ENCODE data around the gene ACP6.
A peak's percentile ranks its signal among the peaks of the same experiment; 100 is the strongest.
"Not testable (repeated sequence)": the region's sequence is repeated elsewhere in the genome, so short reads cannot be mapped to it uniquely, and the experiment has no call there.

Gene ACP6

DNA sequence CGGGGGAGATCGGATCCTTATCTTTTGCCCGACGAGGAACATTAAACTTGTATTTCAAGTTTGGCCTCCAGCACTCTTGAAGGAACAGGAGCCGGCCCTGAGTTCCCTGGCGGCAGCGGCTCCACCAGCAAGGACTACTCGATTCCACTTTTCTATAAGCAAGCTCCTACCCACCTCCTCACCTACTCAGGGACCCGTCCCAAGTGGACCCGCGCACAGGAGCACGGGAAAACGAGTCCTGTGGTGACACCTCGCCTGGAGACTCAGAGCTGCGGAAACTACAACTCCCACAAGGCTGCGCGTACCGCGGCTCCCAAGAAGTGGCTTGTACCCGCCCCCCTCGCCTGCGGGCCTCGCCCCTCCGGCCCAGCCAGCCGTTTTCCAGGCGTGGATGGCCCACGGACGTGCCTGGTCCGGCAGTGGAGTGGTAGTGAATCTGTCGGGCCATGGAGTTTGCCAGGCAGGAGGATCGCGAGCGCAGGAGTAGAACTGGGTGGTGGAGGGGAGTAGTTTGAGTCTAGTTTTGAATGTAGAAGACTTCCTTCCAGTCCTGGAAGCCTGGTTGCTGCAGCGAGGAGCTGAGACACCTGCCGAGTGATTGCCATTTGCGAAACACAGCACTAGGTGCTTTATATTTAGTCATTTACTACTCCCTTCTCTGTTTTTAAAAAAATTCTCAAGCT, at the start of gene ACP6:
Gene ACP6 (minus strand): TSS at position 206 of the 683 bp plus-strand sequence. CDS start 476 bp downstream, outside the sequence.
- peak; percentile 83 for DNase-seq (ENCODE audit: low read depth in 2 of 2)

DNA sequence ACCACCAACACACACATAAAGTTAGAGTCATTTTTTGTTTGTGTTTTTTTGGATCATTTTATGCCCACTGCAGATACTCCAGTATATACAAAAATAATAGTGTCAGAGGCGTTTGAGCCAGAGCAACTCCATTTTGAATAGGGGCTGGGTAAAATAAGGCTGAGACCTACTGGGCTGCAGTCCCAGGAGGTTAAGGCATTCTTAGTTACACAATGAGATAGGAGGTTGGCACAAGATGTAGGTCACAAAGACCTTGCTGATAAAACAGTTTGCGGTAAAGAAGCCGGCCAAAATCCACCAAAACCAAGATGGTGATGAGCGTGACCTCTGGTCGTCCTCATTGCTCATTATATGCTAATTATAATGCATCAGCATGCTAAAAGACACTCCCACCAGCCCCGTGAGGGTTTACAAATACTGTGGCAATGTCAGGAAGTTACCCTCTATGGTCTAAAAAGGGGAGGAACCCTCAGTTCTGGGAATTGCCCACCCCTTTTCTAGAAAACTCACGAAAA, 49.4 kb upstream of the ACP6 start:
- no peak for DNase-seq (ENCODE audit: low read depth in 2 of 2)

DNA sequence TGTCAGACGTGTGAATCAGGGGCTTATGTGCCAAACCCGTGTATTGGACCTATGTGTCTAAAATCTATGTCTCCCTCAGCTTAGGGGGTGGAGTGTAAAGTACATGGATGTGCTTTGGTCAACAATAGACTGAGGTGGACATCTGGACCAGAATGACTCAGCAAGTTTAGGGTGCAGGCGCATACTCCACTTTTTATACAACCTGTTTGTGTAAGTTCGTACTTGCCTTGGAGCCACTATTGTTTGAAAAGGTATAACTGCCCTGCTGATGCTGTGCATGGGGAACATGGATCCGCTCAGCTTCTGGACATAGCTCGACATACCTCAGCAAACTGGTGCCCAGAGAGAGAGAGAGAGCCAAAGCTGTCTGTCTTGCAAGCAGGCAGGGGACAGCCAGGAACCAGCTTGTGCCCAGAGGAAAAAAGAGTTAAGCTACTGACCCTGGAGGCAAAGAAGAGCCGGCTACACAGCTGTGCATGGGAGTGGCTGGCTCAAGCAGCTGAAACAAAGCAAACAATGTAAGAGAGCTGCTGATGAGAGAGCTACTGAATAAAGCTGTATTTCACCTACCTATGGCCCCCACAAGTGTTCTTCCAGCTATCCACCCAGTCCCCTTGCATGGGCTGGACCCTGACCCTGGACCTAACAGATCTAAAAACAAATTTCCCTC, 48.8 kb upstream of the ACP6 start:
- DNase-seq (ENCODE audit: low read depth in 2 of 2), result no peak

DNA sequence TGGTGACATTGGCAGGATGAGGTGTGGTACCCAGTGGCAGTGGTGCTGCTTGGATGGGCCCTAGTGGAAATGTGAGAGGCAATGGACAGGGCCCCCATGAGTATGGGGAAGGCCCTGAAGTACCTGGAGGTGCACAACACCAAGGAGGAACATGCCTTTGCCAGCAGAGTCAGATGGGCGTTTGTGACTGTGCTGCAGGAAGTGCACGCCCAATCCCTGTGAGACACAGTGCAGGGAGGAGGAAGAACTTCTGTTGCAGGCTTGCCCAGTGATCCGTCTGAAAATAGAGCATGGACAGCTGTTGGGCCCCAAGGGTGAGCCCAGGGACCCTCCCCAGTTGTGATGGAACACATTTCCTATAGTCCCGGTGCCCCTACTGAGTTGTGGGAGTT, 47.4 kb upstream of the ACP6 start:
- no peak for DNase-seq (ENCODE audit: low read depth in 2 of 2)

DNA sequence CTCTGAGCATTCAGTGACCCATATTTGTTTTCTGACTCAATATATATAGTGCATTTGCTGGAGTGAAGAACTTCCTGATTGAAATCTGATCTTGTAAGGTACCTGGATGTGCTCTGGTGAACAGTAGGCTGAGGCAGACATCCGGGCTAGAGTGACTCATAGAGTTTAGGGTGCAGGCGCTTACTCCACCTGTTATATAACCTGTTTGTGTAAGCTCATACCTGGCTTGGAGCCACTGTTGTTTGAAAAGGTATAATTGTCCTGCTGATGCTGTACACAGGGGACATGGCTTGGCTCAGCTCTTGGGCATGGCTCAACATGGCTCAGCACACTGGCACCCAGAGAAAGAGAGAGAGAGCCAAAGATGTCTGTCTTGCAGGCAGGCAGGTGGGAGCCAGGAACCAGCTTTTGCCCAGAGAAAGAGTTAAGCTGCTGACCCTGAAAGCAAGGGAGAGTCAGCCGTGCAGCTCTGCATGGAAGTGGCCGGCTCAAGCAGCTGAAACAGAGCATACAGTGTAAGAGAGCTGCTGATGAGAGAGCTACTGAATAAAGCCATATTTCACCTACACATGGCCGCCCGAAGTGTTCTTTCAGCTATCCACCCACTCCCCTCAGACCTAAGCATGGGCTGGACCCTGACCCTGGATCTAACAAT, 46.9 kb upstream of the ACP6 start:
- DNase-seq (ENCODE audit: low read depth in 2 of 2), result no peak

DNA sequence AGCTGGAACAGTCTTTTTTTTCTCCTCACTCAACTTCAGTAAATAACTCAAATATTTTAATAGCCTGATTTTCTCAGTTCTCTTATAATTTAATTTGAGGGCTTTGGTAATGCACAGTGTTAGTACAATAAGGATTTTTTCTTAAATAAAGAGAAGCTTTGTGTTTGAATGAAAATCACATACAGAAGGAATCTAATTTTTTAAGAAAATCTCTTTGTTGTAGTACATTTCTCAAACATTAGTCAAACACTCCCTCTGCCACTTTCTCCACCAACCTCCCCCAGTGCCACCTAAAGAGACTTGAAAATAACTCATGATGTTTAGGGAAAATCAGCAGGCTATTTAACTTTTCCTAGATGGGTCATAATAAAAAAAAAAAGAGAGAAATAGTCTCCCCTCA, 42.3 kb upstream of the ACP6 start:
- DNase-seq (ENCODE audit: low read depth in 2 of 2), result no peak

DNA sequence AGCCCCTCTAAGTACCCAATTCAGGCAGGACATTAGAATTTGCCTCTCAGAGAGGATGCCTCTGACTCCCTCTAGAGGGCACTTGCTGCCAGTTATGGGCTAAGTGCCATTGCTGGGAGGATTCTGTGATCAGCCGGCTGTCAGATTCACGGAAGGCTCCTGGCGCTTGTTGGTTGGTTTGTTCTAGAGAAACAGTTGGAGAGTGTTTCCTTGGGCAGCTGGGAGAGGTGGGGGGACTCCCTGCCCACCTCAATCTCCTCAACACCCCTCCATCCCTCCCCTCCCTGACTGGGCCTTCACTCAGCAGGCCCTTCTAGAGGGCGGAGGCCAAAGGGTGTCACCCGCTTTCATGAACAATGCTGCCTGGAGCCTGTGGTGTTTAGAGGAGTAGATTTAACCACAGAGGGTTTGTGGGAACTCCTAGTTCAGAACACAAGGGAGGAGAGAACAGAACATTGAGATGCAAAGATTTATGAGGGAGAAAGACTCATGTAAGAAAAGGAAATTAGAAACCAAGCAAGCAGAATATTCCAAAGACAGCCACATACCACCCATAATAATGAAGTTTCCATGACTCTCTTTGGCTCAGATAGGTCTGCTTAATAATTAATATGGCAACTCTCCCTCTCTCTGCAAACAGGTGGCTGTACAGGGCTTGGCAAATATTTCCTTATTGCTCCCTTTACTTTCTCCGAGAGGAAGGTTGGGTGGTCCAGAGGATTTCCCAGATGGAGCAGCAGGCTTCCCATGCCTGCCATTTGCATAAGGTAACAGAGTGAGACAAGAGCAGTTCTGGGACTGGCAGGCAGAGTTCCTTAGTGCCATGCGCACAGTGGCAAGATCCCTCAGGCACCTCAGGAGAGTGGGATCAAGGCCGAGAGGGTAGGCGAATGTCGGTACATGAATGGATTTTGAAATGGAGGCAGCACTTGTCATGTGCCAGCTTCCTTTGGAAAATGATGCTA, 30.0 kb upstream of the ACP6 start:
- DNase-seq (ENCODE audit: low read depth in 2 of 2), result peak; percentile 21 to 36

DNA sequence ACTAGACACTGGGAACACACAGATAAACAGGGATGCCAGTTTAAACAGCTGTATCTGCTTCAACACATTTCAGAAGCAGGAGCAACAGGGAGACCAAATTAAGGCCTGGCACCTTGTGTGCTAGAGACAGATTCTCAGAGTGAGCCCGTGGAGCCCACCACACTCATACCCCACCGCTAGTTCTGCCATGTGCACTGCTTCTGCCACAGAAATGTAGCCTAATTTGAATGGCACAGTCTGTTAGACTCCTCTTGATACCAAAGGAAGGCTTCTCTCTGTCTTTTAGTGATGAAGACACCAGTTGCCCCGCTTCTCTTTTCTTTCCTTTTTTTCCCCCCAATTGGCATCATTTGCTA, 29.3 kb upstream of the ACP6 start:
- no peak for DNase-seq (ENCODE audit: low read depth in 2 of 2)

DNA sequence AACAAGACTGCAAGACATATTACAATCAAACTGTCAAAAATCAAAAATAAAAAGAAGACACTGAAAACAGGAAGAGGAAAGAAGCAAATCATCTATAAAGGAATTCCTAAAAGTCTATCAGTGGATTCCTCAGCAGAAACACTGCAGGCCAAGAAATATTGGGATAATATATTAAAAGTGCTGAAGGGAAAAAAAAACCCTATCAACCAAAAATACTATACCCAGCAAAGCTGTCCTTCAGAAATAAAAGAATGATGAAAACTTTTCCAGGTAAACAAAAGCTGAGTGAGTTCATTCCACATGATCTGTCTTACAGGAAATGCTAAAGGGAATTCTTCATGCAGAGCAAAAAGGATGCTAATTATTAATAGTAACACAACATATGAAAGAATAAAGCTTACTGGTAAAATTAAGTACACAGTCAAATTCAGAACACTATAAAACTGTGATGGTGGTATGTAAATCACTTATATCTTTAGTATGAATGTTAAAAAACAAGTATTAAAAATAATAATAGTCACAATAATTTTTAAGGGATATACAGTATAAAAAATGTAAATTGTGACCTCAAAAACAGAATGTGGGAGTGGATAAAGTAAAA, 12.9 kb upstream of the ACP6 start:
- no peak for DNase-seq (ENCODE audit: low read depth in 2 of 2)

DNA sequence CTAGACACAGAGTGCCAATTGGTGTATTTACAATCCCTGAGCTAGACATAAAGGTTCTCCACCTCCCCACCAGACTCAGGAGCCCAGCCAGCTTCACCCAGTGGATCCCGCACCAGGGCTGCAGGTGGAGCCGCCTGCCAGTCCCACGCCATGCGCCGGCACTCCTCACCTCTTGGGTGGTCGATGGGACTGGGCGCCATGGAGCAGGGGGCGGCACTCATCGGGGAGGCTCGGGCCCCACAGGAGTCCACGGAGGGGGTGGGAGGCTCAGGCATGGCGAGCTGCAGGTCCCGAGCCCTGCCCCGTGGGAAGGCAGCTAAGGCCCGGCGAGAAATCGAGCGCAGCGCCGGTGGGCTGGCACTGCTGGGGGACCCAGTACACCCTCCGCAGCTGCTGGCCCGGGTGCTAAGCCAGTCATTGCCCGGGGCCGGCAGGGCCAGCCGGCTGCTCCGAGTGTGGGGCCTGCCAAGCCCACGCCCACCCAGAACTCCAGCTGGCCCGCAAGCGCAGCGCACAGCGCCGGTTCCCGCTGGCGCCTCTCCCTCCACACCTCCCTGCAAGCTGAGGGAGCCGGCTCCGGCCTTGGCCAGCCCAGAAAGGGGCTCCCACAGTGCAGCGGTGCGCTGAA, 10.4 kb upstream of the ACP6 start:
- not testable (repeated sequence) for DNase-seq (ENCODE audit: low read depth in 2 of 2)

DNA sequence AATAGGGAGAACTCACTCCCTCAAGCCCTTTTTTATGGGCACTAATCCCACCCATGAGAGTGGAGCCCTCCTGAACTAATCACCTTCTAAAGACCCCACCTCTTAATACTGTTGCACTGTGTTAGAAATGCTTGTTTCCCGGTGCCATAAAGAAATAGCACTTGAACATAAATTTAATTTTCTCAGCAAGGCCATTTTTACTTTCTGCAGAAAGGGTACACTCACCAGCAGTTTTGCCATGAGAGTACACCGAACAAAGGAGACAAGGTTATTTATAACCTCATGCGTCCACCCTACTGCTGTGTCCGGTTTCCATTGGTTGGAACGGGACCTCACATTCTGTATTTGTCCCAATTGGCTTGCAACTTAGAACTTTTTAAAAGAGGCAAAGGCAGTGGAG, 7.4 kb upstream of the ACP6 start:
- DNase-seq (ENCODE audit: low read depth in 2 of 2), result not testable (repeated sequence)

DNA sequence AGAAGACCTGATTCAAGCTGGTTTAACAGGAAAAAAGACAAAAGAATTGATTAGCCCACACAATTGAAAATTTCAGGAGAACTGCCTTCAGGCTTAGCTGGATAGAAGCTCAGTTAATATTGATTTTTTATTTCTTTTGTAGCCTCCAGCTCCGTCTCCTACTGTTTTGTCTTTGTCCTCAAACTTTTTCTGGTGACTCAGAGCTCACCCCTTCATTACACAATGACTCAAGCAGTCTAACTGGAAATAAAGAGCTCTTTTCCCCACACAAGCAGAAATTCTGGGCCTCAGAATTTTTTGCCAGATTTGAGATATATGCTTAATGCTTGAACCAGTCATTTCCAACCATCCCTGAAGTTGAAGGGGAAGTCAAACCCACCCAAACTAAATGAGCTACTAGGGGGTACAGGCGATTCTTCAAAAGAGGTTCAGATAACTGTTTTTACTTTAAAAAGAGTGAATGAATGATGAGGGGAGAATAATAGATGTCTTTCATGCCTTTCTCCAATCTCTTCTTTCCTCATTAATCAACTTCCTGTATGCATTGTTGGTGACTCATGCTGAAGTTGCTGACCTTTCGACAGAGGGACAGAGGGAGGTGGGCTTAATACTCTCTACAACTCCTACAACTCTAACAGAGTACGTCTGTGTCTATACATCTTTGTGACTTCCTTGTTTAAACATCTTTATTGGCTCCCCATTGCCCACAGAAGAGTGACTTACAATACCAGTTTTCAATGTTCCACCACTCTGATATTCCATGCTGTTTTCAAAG, 6.2 kb upstream of the ACP6 start:
- DNase-seq (ENCODE audit: low read depth in 2 of 2), result no peak

DNA sequence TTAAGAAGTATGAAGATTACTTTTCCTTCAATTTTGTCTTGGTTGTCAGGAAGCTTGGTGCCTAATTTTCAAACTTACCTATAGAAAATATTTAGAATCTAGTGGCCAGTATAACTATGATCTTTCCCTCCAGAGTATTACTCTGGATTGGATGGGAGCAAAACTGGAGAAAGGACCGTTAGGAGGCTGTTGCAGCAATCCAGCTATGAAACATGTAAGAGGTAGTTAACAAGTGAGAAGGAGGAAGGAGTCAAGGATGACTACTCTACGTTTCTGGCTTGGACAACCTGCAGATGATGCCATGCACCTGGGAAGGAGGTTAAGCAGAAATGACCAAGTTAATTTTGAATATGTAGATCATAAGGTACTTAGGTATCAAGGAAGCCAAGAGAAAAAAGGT, 3.5 kb upstream of the ACP6 start:
- DNase-seq (ENCODE audit: low read depth in 2 of 2), result no peak

DNA sequence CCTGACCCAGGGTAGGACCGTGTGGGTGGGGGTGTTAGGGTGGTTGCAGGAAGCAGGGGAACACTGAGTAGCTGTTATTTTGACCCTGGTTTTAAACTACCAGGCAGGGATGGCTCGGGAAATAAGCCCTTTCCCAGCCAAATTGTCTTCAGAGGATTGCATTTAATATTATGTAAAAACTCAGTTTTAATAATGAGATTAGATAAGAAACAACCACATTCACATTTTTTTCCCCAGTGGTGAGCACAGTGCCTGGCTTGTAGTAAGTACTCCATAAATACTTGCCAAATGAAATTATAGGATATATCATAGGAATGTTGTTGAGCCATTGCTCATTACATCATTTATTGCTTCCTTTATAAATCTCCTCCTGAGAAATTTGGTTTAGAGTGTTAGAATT, 3.1 kb upstream of the ACP6 start:
- DNase-seq (ENCODE audit: low read depth in 2 of 2), result no peak

DNA sequence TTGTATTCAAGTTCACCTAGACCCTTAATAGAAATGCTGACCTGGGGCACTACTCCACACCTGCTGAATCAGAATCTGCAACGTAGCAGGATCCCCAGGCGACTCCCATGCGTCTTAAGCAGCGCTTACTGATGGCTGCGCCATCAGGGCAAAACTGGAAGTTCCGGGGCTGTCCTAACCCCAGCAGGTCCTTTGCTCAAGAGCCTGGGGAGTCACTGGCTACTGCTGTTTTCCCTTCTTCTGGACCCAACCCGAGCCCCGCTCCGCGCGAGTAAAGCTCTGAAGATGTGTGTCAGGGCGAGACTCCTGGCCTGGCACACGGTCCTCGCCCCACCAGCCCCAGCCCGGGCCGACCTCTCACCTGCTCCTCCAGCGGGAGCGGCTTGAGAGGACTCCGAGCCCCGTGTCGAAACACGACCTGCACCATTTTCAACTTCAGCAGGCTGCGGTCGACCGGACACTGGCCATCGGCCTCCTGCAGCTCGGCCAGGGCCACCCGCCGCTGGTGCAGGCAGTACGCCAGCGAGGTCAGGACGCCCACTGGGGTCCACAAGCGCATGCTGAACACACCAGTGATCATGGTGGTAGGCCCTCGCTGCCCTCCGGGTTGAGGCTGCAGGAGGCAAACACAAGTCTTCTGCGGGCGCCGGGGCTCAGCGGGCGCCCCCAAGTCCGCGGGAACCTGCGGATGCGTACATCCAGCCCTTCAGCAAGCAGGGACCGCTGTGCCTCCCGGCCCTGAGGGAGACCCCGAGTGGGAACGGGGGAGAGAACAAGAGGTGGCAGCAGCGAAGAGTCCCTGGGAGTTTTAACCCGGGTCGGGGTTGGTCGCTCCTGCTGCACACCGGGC, 630 bp downstream of the ACP6 start:
- peak; percentile 16 to 23 for DNase-seq (ENCODE audit: low read depth in 2 of 2)

DNA sequence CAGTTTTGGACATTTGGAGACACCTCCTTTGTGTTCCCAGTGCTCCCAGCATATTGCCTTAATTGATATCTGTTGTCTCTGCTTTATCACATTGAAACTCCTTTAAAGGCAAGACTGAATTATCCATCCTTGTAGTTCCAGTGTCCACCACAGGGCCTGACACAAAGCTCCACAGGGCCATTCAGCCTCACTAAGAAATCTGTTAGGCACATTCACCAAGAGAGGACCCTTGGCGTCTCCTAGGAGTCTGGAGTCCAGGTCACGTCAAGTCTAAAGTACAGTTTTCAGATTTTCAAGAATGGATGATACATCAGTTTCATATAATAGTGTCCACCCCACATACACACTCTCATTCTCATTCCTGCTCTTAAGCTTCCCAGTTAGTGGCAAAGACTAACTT, 4.8 kb downstream of the ACP6 start:
- DNase-seq (ENCODE audit: low read depth in 2 of 2), result no peak

DNA sequence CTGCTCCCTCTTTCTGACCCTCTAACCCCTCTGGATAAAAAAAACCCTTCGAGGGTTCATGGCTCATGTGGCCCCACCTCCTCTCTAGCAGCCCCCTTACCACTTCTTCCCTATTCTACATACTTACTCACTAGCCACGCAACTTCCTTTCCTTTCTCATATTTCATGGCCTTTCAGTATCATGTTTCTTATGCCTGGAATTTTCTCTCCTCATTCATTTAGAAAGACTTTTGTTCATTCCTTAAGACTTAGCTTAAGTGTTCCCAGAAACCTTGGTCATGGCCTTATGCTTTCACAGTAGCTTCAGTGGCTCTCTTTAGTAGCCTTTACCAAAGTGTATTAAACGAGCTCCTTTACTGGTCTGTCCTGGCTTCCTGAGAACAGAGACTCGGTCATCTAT, 6.1 kb downstream of the ACP6 start:
- no peak for DNase-seq (ENCODE audit: low read depth in 2 of 2)

DNA sequence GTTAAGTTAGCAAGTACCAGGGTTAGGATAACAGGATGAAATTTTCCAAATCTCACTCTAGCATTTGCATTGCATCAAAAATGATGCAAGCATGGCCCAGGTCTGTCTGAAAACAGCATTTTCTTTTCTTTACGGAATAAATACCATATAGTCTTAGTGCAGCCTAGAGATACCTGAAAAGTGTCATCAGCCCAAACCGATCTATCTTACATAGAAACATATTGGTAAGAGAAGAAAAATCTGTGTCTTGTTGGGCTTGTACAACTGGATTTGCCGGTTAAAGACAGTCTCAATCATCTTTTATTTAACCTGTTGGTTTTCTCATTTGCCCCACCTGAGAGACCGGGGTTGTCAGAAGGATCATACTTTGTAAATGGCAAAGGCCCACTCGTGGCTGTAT, 15.8 kb downstream of the ACP6 start:
- no peak for DNase-seq (ENCODE audit: low read depth in 2 of 2)

DNA sequence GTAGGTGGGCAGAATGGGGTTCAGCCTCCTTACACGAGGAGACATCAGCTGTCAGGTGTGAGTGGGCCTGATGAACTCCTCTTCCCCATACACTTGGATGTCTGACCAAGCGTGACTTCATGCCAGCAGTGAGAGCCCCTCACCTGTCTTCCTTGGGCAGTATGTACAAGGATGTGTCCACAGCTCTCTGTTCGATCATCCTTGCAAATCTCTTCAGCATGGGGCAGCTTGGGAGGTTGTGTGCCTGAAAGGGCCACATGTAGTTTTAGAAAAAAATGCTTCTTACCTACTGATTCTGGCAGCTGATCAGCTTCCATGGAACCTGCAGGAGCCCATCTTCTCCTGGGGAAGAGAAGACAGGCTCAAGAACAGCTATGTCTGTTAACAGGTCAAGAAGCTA, 18.0 kb downstream of the ACP6 start:
- DNase-seq (ENCODE audit: low read depth in 2 of 2), result no peak

Measured in activated CD4-positive, alpha-beta T cell treated with anti-CD3 and anti-CD28 coated beads for 24 hours (primary cell).